ENCODE data around the gene CSNK1G1. TPM values are rescaled to one million over a fixed set of nuclear protein-coding genes. Genes with fewer than 3 reads are reported as not detected.
"Not testable (repeated sequence)": the region's sequence is repeated elsewhere in the genome, so short reads cannot be mapped to it uniquely, and the experiment has no call there.

The CSNK1G1 gene
- total RNA-seq, 1 donor from 2014 or later = 19.8 TPM

DNA sequence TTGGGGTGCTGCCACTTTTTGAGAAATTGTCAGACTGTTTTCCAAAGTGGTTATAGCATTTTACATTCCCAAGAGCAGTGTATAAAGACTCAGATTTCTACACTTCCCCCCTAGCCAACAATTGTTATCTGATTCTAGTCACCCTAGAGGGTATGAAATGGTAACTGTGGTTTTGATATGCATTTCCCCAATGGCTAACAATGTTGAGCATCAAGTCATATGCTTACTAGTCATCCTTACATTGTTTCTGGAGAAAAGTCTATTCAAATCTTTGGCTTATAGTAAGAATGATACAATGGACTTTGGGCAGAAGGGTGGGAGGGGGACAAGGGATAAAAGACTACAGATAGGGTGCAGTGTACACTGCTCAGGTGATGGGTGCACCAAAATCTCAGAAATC, 73.3 kb downstream of the CSNK1G1 start:
- TF ChIP-seq, protein P1, sequence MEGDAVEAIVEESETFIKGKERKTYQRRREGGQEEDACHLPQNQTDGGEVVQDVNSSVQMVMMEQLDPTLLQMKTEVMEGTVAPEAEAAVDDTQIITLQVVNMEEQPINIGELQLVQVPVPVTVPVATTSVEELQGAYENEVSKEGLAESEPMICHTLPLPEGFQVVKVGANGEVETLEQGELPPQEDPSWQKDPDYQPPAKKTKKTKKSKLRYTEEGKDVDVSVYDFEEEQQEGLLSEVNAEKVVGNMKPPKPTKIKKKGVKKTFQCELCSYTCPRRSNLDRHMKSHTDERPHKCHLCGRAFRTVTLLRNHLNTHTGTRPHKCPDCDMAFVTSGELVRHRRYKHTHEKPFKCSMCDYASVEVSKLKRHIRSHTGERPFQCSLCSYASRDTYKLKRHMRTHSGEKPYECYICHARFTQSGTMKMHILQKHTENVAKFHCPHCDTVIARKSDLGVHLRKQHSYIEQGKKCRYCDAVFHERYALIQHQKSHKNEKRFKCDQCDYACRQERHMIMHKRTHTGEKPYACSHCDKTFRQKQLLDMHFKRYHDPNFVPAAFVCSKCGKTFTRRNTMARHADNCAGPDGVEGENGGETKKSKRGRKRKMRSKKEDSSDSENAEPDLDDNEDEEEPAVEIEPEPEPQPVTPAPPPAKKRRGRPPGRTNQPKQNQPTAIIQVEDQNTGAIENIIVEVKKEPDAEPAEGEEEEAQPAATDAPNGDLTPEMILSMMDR (IDR thresholded peaks at IDR 0.05) = no peak
- Histone ChIP-seq H3K9me3 (no peaks in the 10 kb centered on the region), H3K4me3 (no peak overlapping the region), H3K4me1 (no peaks in the 10 kb centered on the region), H3K27ac (no peak overlapping the region), H3K27me3 (no peaks in the 10 kb centered on the region), H3K36me3 (no peaks in the 10 kb centered on the region)
- ATAC-seq (no peak), DNase-seq (no peak)
- intact Hi-C loops (cut with DNase I) = no loop called here

DNA sequence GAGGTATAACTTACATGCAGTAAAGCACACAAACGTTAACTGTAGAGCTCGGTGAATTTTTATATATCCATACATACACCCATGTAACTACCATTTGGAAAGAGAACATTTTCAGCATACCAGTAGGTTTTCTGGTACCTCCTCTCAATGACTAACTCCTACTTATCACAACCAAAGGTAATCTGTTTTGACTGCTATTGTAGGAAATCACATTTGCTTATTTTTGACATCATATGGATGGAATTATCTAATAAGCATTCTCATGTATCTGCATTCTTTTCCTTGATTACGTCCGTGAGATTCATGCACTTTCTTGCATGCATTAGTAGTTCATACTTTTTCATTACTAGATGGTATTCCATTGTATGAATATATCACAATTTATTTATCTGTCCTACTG, 76.8 kb downstream of the CSNK1G1 start:
- intact Hi-C loops (cut with DNase I) = no loop called here
- H3K36me3 ChIP-seq = no peaks in the 10 kb centered on the region
- TF ChIP-seq, protein P1 (IDR thresholded peaks at IDR 0.05) = no peak
- no peaks in the 10 kb centered on the region for H3K9me3 ChIP-seq
- DNase-seq (no peak), ATAC-seq (no peak)
- H3K27me3 ChIP-seq = no peaks in the 10 kb centered on the region
- no peak overlapping the region for H3K27ac ChIP-seq
- no peak overlapping the region for H3K4me3 ChIP-seq
- peaks cover 5% of the 10 kb centered on the region for H3K4me1 ChIP-seq

DNA sequence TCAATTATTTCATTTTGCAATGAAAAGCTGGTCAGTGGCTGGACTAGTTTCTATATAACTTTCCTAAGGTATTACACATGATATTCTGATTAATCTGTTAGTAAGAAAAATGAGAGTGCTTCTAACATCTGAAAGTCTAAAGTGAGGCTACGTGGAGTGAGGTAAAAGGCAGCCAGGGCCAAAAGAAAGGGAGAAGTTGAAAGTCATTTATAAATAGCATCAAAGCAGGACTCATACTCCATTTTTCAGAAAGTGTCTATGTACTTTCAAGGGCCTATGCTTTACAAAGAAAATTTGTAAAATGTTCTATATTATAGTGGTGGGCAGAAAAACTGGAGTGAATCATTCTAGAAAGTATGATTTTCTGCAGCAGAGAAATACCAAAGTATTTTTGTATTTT, 80.0 kb downstream of the CSNK1G1 start:
- intact Hi-C loops (cut with DNase I) = no loop called here
- no peak for DNase-seq

DNA sequence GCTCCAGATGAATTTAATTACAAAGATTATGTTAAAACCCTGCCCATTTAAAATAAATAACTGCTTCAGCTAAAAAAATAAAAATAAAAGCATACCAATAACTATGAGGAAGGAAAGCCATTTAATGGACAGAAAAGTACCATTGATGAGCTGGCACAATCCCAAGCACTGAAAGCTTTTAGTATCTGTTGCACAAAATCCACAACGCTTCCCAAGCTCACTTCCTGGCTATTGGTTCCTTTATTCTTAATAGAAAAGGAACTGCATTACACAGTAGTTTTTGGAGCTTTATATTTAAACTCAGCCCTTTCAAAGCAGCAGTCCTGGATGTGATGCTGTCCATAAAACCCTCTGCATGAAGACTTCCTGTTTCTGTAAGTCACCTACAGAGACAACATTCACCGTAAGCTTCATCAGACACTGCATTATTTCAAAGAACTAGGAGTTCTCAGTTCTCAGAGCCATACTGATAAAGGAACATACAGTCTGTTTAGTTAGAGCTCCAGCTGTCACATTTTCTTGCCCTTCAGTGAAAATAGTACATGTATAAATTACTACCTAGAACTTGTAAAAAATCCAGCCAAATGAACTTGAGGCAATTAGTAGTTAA, 81.5 kb downstream of the CSNK1G1 start:
- intact Hi-C loops (cut with DNase I) = no loop called here
- TF ChIP-seq, protein P1 (IDR thresholded peaks at IDR 0.05) = no peak
- no peak for DNase-seq

More for the DNA sequence above, 80.0 kb downstream of the CSNK1G1 start:
- Histone ChIP-seq H3K9me3 (no peaks in the 10 kb centered on the region), H3K4me3 (no peak overlapping the region), H3K4me1 (peaks cover 5% of the 10 kb centered on the region), H3K36me3 (no peaks in the 10 kb centered on the region), H3K27me3 (no peaks in the 10 kb centered on the region), H3K27ac (no peak overlapping the region)
- TF ChIP-seq, protein P1 (IDR thresholded peaks at IDR 0.05) = no peak
- ATAC-seq = no peak

DNA sequence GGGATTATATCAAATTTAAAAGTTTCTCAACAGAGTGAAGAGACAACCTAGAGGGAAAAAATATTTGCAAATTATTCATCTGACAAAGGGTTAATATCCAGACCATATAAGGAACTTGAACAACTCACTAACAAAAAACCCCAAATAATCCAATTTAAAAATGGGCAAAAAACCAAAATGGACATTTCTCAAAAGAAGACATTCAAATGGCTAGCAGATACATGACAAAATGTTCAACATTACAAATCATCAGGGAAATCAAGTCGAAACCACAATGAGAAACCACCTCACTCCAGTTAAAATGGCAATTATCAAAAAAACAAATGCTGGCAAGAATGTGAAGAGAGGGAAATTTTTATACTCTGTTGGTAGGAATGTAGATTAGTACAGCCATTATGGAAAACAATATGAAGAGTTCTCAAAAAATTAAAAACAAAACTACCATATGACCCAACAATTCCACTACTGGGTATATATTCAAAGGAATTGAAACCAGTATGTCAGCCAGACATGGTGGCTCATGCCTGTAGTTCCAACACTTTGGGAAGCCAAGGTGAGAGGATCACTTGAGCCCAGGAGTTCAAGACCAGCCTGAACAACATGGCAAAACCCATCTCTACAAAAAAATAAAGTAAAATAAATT, 88.5 kb downstream of the CSNK1G1 start:
- H3K27ac ChIP-seq = no peak overlapping the region
- H3K9me3 ChIP-seq = no peaks in the 10 kb centered on the region
- TF ChIP-seq, protein P1 (IDR thresholded peaks at IDR 0.05) = no peak
- H3K36me3 ChIP-seq = no peaks in the 10 kb centered on the region
- no peak for ATAC-seq
- no peak overlapping the region for H3K4me3 ChIP-seq
- DNase-seq = no peak
- intact Hi-C loops (cut with DNase I) = no loop called here
- no peaks in the 10 kb centered on the region for H3K4me1 ChIP-seq
- H3K27me3 ChIP-seq = no peaks in the 10 kb centered on the region

More for the DNA sequence above, 81.5 kb downstream of the CSNK1G1 start:
- H3K4me3 ChIP-seq = no peak overlapping the region
- H3K36me3 ChIP-seq = no peaks in the 10 kb centered on the region
- H3K27me3 ChIP-seq = no peaks in the 10 kb centered on the region
- no peak overlapping the region for H3K27ac ChIP-seq
- H3K9me3 ChIP-seq = no peaks in the 10 kb centered on the region
- H3K4me1 ChIP-seq = peaks cover 5% of the 10 kb centered on the region
- ATAC-seq = no peak

DNA sequence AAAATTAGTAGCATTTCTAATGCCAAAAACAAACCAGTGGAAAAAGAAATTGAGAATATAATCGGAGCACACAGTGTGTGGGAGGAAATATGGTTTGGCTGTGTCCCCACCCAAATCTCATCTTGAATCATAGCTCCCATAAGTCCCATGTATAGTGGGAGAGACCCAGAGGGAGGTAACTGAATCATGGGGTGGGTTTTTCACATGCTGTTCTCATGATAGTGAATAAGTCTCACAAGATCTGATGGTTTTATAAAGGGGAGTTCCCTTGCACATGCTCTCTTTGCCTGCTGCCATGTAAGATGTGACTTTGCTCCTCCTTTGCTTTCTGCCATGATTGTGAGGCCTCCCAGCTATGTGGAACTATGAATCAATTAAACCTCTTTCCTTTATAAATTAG, 90.8 kb downstream of the CSNK1G1 start:
- H3K27ac ChIP-seq; intact Hi-C loops (cut with DNase I); H3K9me3 ChIP-seq; H3K4me1 ChIP-seq; ATAC-seq; H3K27me3 ChIP-seq; H3K36me3 ChIP-seq; H3K4me3 ChIP-seq; DNase-seq: not testable (repeated sequence)

Measured in upper lobe of right lung (tissue), 1 donor.